K562 treated with DMSO at 1 percent for 48 hours (cell line): ENCODE measurements around the gene ZC3H4. TPM values are rescaled to one million over a fixed set of nuclear protein-coding genes. Genes with fewer than 3 reads are reported as not detected.

Experiments used
- total RNA-seq: library from RNA; unstranded; fragments of 300-600 nt; gene quantifications from 2 replicates; pipeline ENCODE4 v1.2.3, GENCODE V29; 2022; ENCODE audit warnings: low replicate concordance; ENCODE audit errors: extremely low read depth

ZC3H4 gene
- total RNA-seq, result not detected in 2 replicates

DNA sequence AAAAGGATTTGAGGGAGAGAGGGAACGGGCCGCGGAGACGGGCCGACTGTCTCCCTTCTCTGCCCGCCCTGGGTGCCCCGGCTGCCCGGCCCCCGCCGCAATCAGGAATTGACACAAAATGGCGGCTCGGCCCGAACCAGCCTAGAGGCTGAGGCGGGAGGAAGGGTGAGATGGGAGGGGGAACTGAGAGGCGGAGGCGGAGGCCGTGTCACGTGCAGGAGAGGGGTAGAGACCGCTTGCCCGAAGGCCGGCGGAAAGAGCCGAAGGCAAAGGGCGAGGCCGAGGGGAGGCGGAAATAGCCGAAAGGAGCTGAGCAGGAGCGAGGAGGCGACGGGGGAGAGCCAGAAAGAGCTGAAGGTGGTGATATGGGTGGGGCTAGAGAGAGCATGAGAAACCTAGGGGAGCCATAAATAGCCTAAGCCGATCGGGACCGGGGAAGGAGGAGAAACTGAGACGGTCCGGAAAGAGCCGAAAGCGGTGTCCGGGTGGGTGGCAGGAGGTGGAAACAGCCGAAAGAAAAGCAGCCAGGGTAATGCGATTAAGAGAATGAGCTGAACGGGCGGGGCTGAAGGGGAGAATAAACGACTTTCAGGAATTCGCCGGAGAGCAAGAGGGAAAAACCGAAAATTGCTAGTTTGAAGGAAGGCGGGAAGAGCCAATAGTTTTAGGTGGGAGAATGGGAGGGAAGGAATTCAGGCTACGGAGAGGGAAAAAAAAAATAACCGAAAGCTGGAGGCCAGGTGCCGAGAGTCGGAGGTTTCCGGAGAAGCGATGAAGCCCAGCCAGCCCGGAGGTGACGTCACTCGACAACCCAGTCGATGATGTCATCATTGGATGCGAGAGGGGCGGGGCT is at the start of gene ZC3H4:
Gene ZC3H4 (minus strand): TSS at position 780 of the 853 bp plus-strand sequence. CDS start 1,192 bp downstream, outside the sequence.

DNA sequence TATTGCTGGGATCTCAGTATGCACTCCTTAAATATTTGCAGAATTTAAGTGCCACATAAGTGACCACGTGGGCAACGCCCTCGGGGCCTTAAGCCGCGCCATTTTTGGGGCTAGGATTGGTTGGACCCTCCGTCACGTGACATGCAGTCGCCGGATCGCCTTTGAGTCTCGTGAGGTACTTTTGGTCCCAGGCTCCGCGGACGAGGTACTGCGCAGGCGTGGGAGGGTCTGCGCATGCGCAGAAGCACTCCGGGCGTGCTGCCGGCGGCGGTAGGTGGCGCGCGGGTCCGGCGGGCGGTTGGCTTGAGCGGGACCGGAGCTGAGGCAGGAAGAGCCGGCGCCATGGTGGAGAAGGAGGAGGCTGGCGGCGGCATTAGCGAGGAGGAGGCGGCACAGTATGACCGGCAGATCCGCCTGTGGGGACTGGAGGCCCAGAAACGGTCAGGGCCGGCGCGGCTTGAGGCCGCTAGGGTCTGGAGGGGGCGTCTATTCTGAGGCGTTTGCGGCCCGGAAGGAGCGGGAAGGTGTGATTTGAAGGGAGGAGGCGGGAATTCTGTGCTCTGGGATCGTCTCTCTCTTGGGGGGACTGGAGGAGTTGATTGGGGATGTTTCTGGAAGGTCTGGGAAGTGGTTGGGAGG is 17.1 kb upstream of the ZC3H4 start, which contains the start of gene SAE1:
Gene SAE1 (plus strand): TSS at position 247 of the 639 bp plus-strand sequence. CDS start 96 bp downstream, at position 343.

DNA sequence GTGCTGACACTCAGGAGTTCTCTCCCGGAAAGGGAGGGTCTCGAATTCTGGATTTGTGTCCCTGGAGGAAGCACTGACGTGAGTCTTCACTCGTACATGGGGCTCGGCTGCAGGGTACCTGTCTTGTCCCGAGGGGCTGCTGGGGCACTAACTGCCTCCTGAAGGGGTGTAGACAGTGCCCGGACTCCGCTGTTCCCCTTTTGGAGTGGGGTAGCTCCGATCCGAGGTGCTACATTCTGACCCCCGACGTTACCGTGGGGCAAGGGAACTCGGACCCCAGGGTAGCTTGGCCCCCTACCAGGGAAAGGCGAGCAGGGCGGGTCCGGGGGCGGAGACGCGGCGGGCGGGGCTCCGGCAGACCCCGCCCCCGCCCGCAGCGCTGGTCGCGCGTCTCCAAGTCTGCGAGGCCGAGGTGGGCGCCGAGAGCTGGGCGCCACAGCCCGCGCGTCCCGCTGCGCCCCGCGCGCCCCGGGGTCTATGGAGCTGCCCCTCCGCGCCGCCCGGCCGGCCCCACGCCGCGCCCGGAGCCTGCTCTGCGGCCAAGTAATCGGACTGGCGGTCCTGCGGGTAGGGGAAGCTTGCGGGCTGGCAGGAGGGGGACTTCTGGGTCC is 94.0 kb downstream of the ZC3H4 start, which contains the start of gene NPAS1:
Gene NPAS1 (plus strand): TSS at position 407 of the 611 bp plus-strand sequence. CDS start 1,211 bp downstream, outside the sequence.

Other genes with a start within 250 kb of the ZC3H4 start
- not detected in 2 replicates for gene NPAS1, start 93.9 kb downstream of the ZC3H4 start, total RNA-seq
- gene TMEM160, start 65.2 kb downstream of the ZC3H4 start, total RNA-seq, result not detected in 2 replicates
- 220 TPM in 1 of 2 replicates, not detected in the other for gene SAE1, start 17.1 kb upstream of the ZC3H4 start, total RNA-seq
- not detected in 2 replicates for gene BBC3, start 117.4 kb upstream of the ZC3H4 start, total RNA-seq
- gene CCDC9, start 142.7 kb upstream of the ZC3H4 start, total RNA-seq, result not detected in 2 replicates
- gene INAFM1, start 161.1 kb upstream of the ZC3H4 start, total RNA-seq, result not detected in 2 replicates
- gene C5AR1, start 196.1 kb upstream of the ZC3H4 start, total RNA-seq, result not detected in 2 replicates
- gene C5AR2, start 218.4 kb upstream of the ZC3H4 start, total RNA-seq, result not detected in 2 replicates
- gene DHX34, start 235.5 kb upstream of the ZC3H4 start, total RNA-seq, result not detected in 2 replicates